H1 (cell line): ENCODE measurements around the gene SERGEF. TPM values are rescaled to one million over a fixed set of nuclear protein-coding genes. Genes with fewer than 3 reads are reported as not detected.

Experiments
- CTCF ChIA-PET: fragments of 300-600 bp; sonication (Branson Sonifier 250); formaldehyde crosslinking; loops from one replicate; lab custom pipeline; 2021; ENCODE audit not compliant: partially characterized antibody; lab: Charles Lee
- POLR2A ChIA-PET: fragments of 300-600 bp; sonication (Branson Sonifier 250); formaldehyde crosslinking; loops from one replicate; lab custom pipeline; 2021; ENCODE audit warnings: inconsistent platforms; ENCODE audit not compliant: partially characterized antibody; lab: Charles Lee
- DNase-seq, 2 experiments: peaks; one replicate each; pipeline versions ENCODE4 v3.0.0 to v3.0.0-alpha.2; 2010 to 2022; ENCODE audit warnings: low spot score in 2 of 2, low read depth in 1 of 2, mixed read lengths in 1 of 2
- FAIRE-seq: peaks from 2 replicates; lab custom pipeline; 2011; peaks lifted over from hg19 to GRCh38; lab: Jason Lieb, UNC
- H2AFZ ChIP-seq: 2 replicates; pipeline ENCODE4 v1.8.1; 2012; ENCODE audit warnings: low read length, inconsistent platforms
- H2AK5ac ChIP-seq: 2 replicates; pipeline ENCODE4 v1.6.1; 2013; ENCODE audit warnings: low read depth, low read length
- H2BK120ac ChIP-seq: replicated peaks from 2 replicates; pipeline ENCODE3; 2013; ENCODE audit warnings: low read depth, low read length, inconsistent platforms
- H2BK12ac ChIP-seq: 2 replicates; pipeline ENCODE4 v1.6.1; 2013; ENCODE audit warnings: low read depth, low read length
- H2BK15ac ChIP-seq: 2 replicates; pipeline ENCODE4 v1.6.1; 2013; ENCODE audit warnings: low read length
- H2BK20ac ChIP-seq: 2 replicates; pipeline ENCODE4 v1.6.1; 2013; ENCODE audit warnings: low read length
- H2BK5ac ChIP-seq: 2 replicates; pipeline ENCODE4 v1.6.1; 2013; ENCODE audit warnings: low read depth, low read length
- H3K14ac ChIP-seq: 2 replicates; pipeline ENCODE4 v1.6.1; 2013; ENCODE audit warnings: inconsistent platforms; ENCODE audit not compliant: insufficient read length
- H3K18ac ChIP-seq: 2 replicates; pipeline ENCODE4 v1.6.1; 2013; ENCODE audit warnings: low read length; ENCODE audit errors: extremely low read depth
- H3K23ac ChIP-seq: 2 replicates; pipeline ENCODE4 v1.6.1; 2013; ENCODE audit warnings: inconsistent platforms; ENCODE audit not compliant: insufficient read length
- H3K23me2 ChIP-seq: 2 replicates; pipeline ENCODE4 v1.6.1; 2013; ENCODE audit warnings: low read depth, low read length
- H3K27ac ChIP-seq: 2 replicates; pipeline ENCODE4 v1.6.1; 2011; ENCODE audit warnings: low read depth, low read length, inconsistent platforms
- H3K27me3 ChIP-seq, 4 experiments: replicated peaks in 1 of 4; 1 replicate in 1 of 4; 2 replicates in 3 of 4; pipeline versions ENCODE4 v1.6.1 to v1.8.1; 2011 to 2013; ENCODE audit warnings: low read length in 3 of 4, mild to moderate bottlenecking in 3 of 4, inconsistent platforms in 2 of 4, mixed read lengths in 2 of 4, moderate library complexity in 1 of 4; ENCODE audit not compliant: control insufficient read depth in 3 of 4, insufficient read depth in 3 of 4; ENCODE audit errors: extremely low read depth in 1 of 4
- H3K36me3 ChIP-seq, 4 experiments: 2 replicates each; pipeline versions ENCODE4 v1.6.1 to v1.8.1; 2011 to 2013; ENCODE audit warnings: mild to moderate bottlenecking in 4 of 4, low read length in 3 of 4, moderate library complexity in 2 of 4, control low read depth in 1 of 4, inconsistent platforms in 1 of 4; ENCODE audit not compliant: insufficient read depth in 4 of 4, control insufficient read depth in 2 of 4
- H3K4ac ChIP-seq: replicated peaks from 2 replicates; pipeline ENCODE3; 2013; ENCODE audit warnings: low read length, low read depth, mixed read lengths, inconsistent platforms; ENCODE audit not compliant: insufficient read length
- H3K4me1 ChIP-seq, 4 experiments: replicated peaks in 1 of 4; 1 replicate in 1 of 4; 2 replicates in 3 of 4; pipeline versions ENCODE4 v1.6.1 to v1.8.1; 2011 to 2013; ENCODE audit warnings: low read length in 3 of 4, inconsistent platforms in 2 of 4, mixed read lengths in 1 of 4; ENCODE audit not compliant: insufficient read depth in 4 of 4, control insufficient read depth in 3 of 4
- H3K4me2 ChIP-seq, 2 experiments: 2 replicates each; pipeline versions ENCODE4 v1.6.1 to v1.8.1; 2011 to 2013; ENCODE audit warnings: low read depth in 2 of 2, low read length in 2 of 2, control low read depth in 1 of 2, inconsistent platforms in 1 of 2, mild to moderate bottlenecking in 1 of 2; ENCODE audit not compliant: insufficient read depth in 1 of 2
- H3K4me3 ChIP-seq, 4 experiments: fragments of 200-600, 300-600 bp in 1 of 4; sonication (generic), shearing (Covaris generic), sonication (Bioruptor Twin) in 1 of 4; 2 replicates each; pipeline versions ENCODE4 v1.5.1 to v1.8.1; 2011 to 2016; ENCODE audit warnings: low read length in 4 of 4, low read depth in 3 of 4, control low read depth in 2 of 4, inconsistent platforms in 2 of 4, mild to moderate bottlenecking in 2 of 4, mixed read lengths in 1 of 4, moderate library complexity in 1 of 4; ENCODE audit not compliant: insufficient read depth in 2 of 4; ENCODE audit errors: extremely low read depth in 1 of 4
- H3K56ac ChIP-seq: replicated peaks from 2 replicates; pipeline ENCODE3; 2013; ENCODE audit warnings: low read depth, mild to moderate bottlenecking, mixed read lengths, low read length, inconsistent platforms; ENCODE audit not compliant: insufficient read length
- H3K79me1 ChIP-seq: 2 replicates; pipeline ENCODE4 v1.6.1; 2013; ENCODE audit warnings: low read depth, low read length, control low read depth
- H3K79me2 ChIP-seq, 2 experiments: 2 replicates each; pipeline versions ENCODE4 v1.6.1 to v1.8.1; 2012 to 2013; ENCODE audit warnings: low read length in 2 of 2, mild to moderate bottlenecking in 2 of 2, inconsistent platforms in 1 of 2; ENCODE audit not compliant: insufficient read depth in 2 of 2, control insufficient read depth in 1 of 2
- H3K9ac ChIP-seq, 4 experiments: replicated peaks in 1 of 4; 1 replicate in 1 of 4; 2 replicates in 3 of 4; pipeline versions ENCODE4 v1.6.1 to v1.8.1; 2011 to 2013; ENCODE audit warnings: low read depth in 3 of 4, low read length in 3 of 4, control low read depth in 2 of 4, mild to moderate bottlenecking in 2 of 4, moderate library complexity in 2 of 4, inconsistent platforms in 1 of 4; ENCODE audit errors: extremely low read depth in 1 of 4
- H3K9me3 ChIP-seq, 2 experiments: 2 replicates each; pipeline versions ENCODE4 v1.6.1 to v1.8.1; 2012 to 2013; ENCODE audit warnings: mild to moderate bottlenecking in 2 of 2, moderate library complexity in 2 of 2, control low read depth in 1 of 2, inconsistent platforms in 1 of 2, low read depth in 1 of 2, low read length in 1 of 2, mixed read lengths in 1 of 2; ENCODE audit not compliant: insufficient read depth in 2 of 2
- H4K20me1 ChIP-seq, 2 experiments: replicated peaks in 1 of 2; 2 replicates each; pipeline versions ENCODE3 to v1.8.1; 2011 to 2013; ENCODE audit warnings: inconsistent platforms in 2 of 2, low read length in 2 of 2, mild to moderate bottlenecking in 1 of 2; ENCODE audit not compliant: insufficient read depth in 2 of 2, control insufficient read depth in 1 of 2
- H4K5ac ChIP-seq: 2 replicates; pipeline ENCODE4 v1.6.1; 2013; ENCODE audit warnings: low read length, low read depth, mixed read lengths, inconsistent platforms; ENCODE audit not compliant: insufficient read length
- H4K8ac ChIP-seq: 2 replicates; pipeline ENCODE4 v1.8.0; 2013; ENCODE audit warnings: mild to moderate bottlenecking, moderate library complexity, low read length, inconsistent platforms; ENCODE audit not compliant: insufficient read depth; ENCODE audit errors: extremely low read depth
- H4K91ac ChIP-seq: replicated peaks from 2 replicates; pipeline ENCODE3; 2013; ENCODE audit warnings: low read length, mixed read lengths, inconsistent platforms; ENCODE audit not compliant: insufficient read length
- BACH1 ChIP-seq: IDR thresholded peaks from 2 replicates; pipeline ENCODE4 v1.6.1; 2012; ENCODE audit warnings: low read length, improper control_type of control experiment
- CHD1 ChIP-seq: IDR thresholded peaks from 2 replicates; pipeline ENCODE4 v1.6.1; 2012; ENCODE audit warnings: low read depth, low read length, improper control_type of control experiment
- SRF ChIP-seq: IDR thresholded peaks from 2 replicates; pipeline ENCODE4 v1.6.1; 2011; ENCODE audit warnings: mild to moderate bottlenecking, low read depth, low read length, moderate library complexity
- TBP ChIP-seq: IDR thresholded peaks from 2 replicates; pipeline ENCODE4 v1.6.1; 2011; ENCODE audit warnings: low read depth, low read length, improper control_type of control experiment
- WGBS, 2 experiments: shearing (Covaris generic) in 1 of 2; methylation state at CpG; one replicate each; pipeline versions ENCODE4 v1.1.6 to v1.1.7; 2013 to 2015; ENCODE audit warnings: low lambda C conversion rate in 2 of 2, mixed read lengths in 2 of 2, inconsistent platforms in 1 of 2, low coverage in 1 of 2, missing lambda C conversion rate in 1 of 2; ENCODE audit not compliant: insufficient replicate concordance in 2 of 2, insufficient coverage in 1 of 2, insufficient read length in 1 of 2; ENCODE audit errors: extremely low coverage in 1 of 2, missing lambda C conversion rate in 1 of 2; 5-methylcytosine and 5-hydroxymethylcytosine counted together
- polyA plus RNA-seq, 7 experiments: library from polyadenylated mRNA; depleted of rRNA in 3 of 7; stranded (reverse) in 5 of 7; unstranded in 2 of 7; fragments of >200 nt in 5 of 7; fragments of 200-250 nt in 2 of 7; gene quantifications; 1 replicate in 5 of 7; 2 replicates in 1 of 7; 4 replicates in 1 of 7; pipeline versions ENCODE4 v1.2.1 to v1.2.3, GENCODE V29; 2011 to 2013; ENCODE audit warnings: missing spikeins in 2 of 7, mixed read lengths in 2 of 7
- total RNA-seq: library from RNA; stranded (reverse); fragmentation: NEBNext Ultra II Directional; extraction: Animal tissue kit (Norgen Biotek cat#: 25700); gene quantifications from 2 replicates; pipeline ENCODE4 v1.2.1, GENCODE V29; 2021

SERGEF gene
- total and polyA plus RNA-seq, 2 of the 8 experiments (the other 6 are each of a cell fraction or from before 2014, with no cell fraction given): 16.6 to 28.8 TPM

DNA sequence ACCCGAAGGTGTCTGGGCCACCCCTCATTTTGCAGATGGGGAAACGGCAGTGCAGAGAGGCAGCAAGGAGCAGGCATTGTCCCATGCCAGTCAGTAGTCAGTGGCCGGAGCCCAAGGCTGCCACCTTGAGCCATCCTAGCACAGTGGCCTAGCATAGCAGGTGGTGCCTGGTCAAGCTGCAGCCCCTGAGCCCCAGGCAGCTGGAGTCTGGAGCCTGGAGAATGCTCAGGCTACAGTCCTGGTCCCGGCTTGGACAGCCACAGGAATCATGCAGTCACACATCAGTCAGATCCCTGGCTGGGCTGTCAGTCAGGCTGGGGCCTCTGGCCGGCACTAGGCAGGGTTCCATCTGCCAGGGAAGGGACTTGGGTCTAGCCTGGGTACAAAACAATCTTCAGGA, 259.7 kb downstream of the SERGEF start:
- no peak overlapping the region for H4K8ac ChIP-seq
- no peak overlapping the region for H3K23ac ChIP-seq
- H3K4me3 ChIP-seq: no peak overlapping the region
- no peak overlapping the region for H4K5ac ChIP-seq
- no peaks in the 10 kb centered on the region for H3K79me1 ChIP-seq
- no peak overlapping the region for H4K91ac ChIP-seq
- H3K9me3 ChIP-seq: no peaks in the 10 kb centered on the region
- H2BK15ac ChIP-seq: no peak overlapping the region
- H3K27ac ChIP-seq: no peak overlapping the region
- H3K56ac ChIP-seq: no peak overlapping the region
- ChIA-PET POLR2A (no interaction called here), CTCF (interaction anchor here (0.7 to 3.3 kb wide), 13 partner anchors 11 to 228 kb away, joined by 3 to 23 read pairs (median 6); no protein-coding TSS in a partner anchor)
- H2AK5ac ChIP-seq: no peak overlapping the region
- no peaks in the 10 kb centered on the region for H3K4me1 ChIP-seq
- H2BK120ac ChIP-seq: no peak overlapping the region
- no peak overlapping the region for H3K4ac ChIP-seq
- no peaks in the 10 kb centered on the region for H3K79me2 ChIP-seq
- DNase-seq (no peak), FAIRE-seq (no peak)
- no peak overlapping the region for H3K18ac ChIP-seq
- 83% methylated on average over 5 of the region's 5 CpGs; no CpG with 5 or more reads in 1 of the 2 experiments for WGBS, 2 experiments
- no peak overlapping the region for H2AFZ ChIP-seq
- no peak overlapping the region for H3K9ac ChIP-seq
- H2BK5ac ChIP-seq: no peak overlapping the region
- no peak overlapping the region for H2BK12ac ChIP-seq
- H3K23me2 ChIP-seq: no peaks in the 10 kb centered on the region
- no peak overlapping the region for H3K14ac ChIP-seq
- no peak overlapping the region for H2BK20ac ChIP-seq
- TF ChIP-seq SRF: no peak
- no peak for TF ChIP-seq CHD1
- no peak for TF ChIP-seq TBP
- TF ChIP-seq BACH1: no peak
- H4K20me1 ChIP-seq: no peaks in the 10 kb centered on the region
- no peak overlapping the region for H3K4me2 ChIP-seq
- H3K36me3 ChIP-seq: no peaks in the 10 kb centered on the region
- H3K27me3 ChIP-seq: no peaks in the 10 kb centered on the region
